ENCODE measurements around the gene CBLB.

DNA sequence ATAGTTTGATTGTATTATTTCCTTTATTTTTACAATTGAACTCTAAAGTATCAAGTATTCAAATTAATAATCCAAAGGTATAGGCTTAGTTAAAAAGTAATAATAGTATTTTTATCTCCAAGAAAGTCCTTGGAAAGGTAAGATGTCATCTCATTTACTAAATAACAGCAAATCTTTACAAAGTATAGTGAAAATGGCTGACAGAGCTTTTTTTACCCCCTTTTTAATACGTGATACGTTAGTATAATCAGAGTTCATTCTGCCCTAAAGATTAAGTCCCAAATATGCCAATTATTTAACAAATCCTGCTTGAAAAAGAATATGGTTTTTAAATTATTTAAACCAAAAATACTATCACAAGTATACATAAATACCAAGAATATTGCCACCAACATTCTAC is 12.2 kb downstream of the CBLB start:
- TF ChIP-seq POLR2A (IDR thresholded peaks at IDR 0.05), result no peak
- TF ChIP-seq, protein P1, sequence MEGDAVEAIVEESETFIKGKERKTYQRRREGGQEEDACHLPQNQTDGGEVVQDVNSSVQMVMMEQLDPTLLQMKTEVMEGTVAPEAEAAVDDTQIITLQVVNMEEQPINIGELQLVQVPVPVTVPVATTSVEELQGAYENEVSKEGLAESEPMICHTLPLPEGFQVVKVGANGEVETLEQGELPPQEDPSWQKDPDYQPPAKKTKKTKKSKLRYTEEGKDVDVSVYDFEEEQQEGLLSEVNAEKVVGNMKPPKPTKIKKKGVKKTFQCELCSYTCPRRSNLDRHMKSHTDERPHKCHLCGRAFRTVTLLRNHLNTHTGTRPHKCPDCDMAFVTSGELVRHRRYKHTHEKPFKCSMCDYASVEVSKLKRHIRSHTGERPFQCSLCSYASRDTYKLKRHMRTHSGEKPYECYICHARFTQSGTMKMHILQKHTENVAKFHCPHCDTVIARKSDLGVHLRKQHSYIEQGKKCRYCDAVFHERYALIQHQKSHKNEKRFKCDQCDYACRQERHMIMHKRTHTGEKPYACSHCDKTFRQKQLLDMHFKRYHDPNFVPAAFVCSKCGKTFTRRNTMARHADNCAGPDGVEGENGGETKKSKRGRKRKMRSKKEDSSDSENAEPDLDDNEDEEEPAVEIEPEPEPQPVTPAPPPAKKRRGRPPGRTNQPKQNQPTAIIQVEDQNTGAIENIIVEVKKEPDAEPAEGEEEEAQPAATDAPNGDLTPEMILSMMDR (IDR thresholded peaks at IDR 0.05), result no peak

Measured in prostate gland (tissue), 2 donors.